Activated T-helper 9 cell treated with anti-CD3 and anti-CD28 coated beads, Interleukin-2, amount 50 U/mL, for 16 hours (primary cell): ENCODE results near the gene CMA1.
A peak's percentile ranks its signal among the peaks of the same experiment; 100 is the strongest.
"Not testable (repeated sequence)": the region's sequence is repeated elsewhere in the genome, so short reads cannot be mapped to it uniquely, and the experiment has no call there.

Source experiments
- DNase-seq: peaks from one replicate; pipeline ENCODE4 v3.0.0-alpha.2; 2020; ENCODE audit warnings: low read depth

The CMA1 gene

DNA sequence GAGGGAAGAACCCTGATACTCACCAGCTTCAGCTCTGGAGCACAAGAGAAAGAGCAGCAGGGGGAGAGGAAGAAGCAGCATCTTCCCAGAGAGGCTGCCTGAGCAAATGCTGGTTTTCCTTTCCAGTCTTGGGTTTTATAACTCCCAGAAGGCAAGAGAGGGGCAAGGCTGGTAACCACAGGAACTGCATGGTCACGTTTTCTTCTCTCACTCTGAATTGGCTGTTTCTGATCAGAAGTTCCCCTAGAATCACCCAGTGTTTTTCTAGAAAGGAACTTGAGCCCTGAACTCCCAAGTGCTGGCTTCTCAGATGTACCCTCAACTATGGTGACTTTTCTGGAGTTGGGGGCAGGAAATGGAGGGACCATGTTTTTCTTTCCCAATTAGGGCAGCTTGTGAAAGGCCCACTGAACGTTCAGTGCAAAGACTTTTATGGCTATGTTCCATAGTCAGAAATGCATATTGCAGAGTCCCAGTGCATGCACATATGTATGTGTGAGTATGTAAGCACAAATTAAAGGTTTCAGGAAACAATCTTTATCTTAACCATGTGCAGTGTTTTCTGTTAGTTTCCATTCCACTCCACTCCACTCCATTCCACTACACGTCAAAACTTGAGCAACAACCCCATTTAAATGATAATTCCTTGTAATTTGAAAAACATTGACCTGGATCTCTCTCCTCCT lies at the start of gene CMA1:
TSS of gene CMA1 (minus strand) at position 111 of the 686 bp plus-strand sequence. CDS start at position 81, 30 bp downstream.
- no peak for DNase-seq

DNA sequence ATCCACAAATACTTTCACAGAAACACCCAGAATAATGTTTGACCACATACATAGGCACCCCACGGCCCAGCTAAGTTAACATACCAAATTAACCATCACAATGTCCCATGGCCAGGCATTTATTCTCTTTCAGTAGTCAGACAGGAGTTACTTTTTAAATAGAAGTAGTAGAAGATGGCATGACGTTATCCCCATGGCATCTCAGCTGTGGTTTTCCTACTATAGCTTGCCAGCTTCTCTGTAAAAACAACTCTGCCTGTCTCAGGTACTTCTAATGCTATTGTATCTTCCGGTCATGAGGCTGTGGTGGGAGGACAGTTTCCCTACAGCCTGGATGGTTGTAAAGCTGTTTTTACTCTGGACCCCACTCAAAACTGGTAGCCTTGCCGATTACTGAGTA lies 48.7 kb upstream of the CMA1 start:
- no peak for DNase-seq

GRCh38 chr14:24549064-24549463 lies 41.0 kb upstream of the CMA1 start:
- DNase-seq: not testable (repeated sequence)

GRCh38 chr14:24542346-24542936 lies 34.4 kb upstream of the CMA1 start:
- DNase-seq: no peak

DNA sequence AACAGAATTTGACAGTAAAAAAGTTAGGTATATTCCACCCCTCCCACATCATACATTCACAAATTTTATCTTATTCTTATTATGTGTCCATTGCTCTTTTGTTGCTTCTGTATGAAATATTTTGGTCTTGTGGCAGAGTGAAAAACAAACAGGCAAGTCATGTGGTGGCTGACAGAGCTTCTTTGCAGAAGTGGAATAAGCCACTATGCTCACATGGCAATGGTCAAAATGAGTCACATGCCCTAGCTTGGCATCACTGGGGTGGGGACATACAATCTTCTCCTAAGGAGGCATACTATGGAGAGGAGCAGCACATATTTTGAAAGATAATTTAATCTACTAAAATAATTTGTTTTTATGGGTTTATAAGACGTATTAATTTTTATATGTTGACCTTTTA lies 27.7 kb upstream of the CMA1 start:
- no peak for DNase-seq

GRCh38 chr14:24534286-24534685 lies 26.2 kb upstream of the CMA1 start:
- DNase-seq: no peak

- not testable (repeated sequence) for DNase-seq
Observed at GRCh38 chr14:24525877-24526620, 18.0 kb upstream of the CMA1 start.

GRCh38 chr14:24518851-24519250 lies 10.8 kb upstream of the CMA1 start:
- no peak for DNase-seq

GRCh38 chr14:24514209-24514608 lies 6.1 kb upstream of the CMA1 start:
- no peak for DNase-seq

GRCh38 chr14:24513009-24513408 lies 4.9 kb upstream of the CMA1 start:
- DNase-seq: no peak

GRCh38 chr14:24506443-24506842 lies 1.6 kb downstream of the CMA1 start:
- no peak for DNase-seq

GRCh38 chr14:24504425-24504950 lies 3.6 kb downstream of the CMA1 start:
- no peak for DNase-seq

DNA sequence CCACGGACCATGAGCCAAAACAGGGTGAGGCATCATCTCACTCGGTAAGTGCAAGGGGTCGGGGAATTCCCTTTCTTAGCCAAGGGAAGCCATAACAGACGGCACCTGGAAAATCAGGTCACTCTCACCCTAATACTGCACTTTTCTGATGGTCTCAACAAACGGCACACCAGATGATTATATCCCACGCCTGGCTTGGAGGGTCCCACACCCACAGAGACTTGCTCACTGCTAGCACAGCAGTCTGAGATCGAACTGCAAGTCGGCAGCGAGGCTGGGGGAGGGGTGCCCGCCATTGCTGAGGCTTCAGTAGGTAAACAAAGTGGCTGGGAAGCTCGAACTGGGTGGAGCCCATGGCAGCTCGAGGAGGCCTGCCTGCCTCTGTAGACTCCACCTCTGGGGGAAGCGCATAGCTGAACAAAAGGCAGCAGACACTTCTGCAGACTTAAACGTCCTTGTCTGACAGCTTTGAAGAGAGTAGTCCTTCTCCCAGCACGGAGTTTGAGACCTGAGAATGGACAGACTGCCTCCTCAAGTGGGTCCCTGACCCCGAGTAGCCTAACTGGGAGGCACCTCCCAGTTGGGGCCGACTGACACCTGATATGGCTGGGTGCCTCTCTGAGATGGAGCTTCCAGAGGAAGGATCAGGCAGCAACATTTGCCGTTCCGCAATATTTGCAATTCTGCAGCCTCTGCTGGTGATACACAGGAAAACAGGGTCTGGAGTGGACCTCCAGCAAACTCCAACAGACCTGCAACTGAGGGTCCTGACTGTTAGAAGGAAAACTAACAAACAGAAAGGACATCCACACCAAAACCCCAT lies 16.3 kb downstream of the CMA1 start:
- DNase-seq: not testable (repeated sequence)

DNA sequence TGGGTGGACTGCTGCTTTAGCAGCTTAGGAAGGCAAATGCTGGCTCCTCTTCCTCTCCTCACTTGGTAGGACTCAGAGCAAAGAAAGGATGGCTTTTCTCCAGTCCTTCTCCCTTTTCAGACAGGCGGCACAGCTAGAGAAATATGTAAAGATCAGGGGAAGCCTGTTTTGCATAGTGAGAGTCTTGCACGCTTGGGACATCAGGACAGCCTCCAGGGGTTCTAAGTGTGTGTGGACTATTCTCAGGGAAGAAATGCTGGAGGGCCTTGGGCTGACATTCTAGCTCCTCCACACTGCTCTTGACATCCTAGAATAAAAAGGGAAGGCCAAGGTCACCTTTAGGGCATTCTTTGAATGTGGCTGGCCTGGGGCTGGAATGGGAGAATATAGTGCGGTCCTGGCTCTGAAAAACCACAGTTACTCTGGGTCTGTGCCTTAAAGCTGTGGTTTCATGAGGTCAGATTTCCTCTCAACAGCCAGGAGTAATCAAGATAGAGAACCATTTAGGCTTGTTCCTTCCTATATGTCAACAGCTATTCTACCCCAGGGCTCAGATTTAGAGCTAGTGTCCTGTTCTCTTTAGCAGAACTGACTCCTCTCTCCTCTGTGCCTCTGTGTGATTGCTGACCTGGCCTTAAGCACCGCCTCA lies 24.3 kb downstream of the CMA1 start:
- DNase-seq: no peak

GRCh38 chr14:24482699-24483303 lies 25.3 kb downstream of the CMA1 start:
- DNase-seq: not testable (repeated sequence)

- DNase-seq: peak; percentile 5
Observed at GRCh38 chr14:24481622-24482324, 26.3 kb downstream of the CMA1 start.

- DNase-seq: not testable (repeated sequence)
Observed at GRCh38 chr14:24479999-24480398, 28.1 kb downstream of the CMA1 start.

DNA sequence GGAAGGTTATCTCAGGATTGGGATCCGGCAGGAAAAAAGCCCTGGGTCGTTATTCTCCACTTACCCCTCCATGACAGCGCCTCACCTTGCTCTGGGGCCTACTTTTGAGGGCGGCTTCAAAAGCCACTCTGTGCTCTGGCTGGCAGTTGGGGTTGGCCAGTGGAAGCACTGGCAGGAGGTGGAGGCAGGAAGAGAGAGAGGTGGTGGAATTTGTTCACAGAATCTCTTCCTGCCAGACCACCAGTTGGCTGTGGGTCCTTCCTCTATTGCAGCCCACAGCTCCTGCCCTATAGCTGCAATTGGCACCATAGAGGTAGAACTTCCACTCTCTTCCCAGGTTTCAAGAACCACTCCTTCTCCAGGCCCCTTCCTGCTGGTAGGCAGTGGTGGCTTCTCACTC lies 32.8 kb downstream of the CMA1 start:
- DNase-seq: no peak

DNA sequence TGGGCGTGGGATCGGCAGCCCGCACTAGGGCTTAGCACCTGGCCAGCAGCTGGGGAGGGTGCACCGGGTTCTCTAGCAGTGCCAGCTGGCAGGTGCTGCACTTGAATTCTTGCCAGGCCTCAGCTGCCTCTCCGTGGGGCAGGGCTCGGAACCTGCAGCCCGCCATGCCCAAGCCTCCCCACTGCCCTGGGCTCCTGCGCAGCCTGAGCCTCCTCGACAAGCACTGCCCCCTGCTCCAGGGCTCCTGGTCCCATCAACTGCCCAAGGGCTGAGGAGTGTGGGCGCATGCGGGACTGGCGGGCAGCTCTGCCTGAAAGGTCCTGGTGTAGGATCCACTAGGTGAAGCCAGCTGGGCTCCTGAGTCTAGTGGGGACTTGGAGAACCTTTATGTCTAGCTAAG lies 34.9 kb downstream of the CMA1 start:
- no peak for DNase-seq

- not testable (repeated sequence) for DNase-seq
Observed at GRCh38 chr14:24470450-24470849, 37.6 kb downstream of the CMA1 start.
